ENCODE results near the gene FILIP1L.

The FILIP1L gene

GRCh38 chr3:99984139-99984538 is 130.2 kb downstream of the FILIP1L start:
- intact Hi-C loops (cut with DNase I) = no loop called here
- DNase-seq = no peak

- DNase-seq = no peak
- intact Hi-C loops (cut with DNase I) = no loop called here
Observed at GRCh38 chr3:99982650-99983049, 131.7 kb downstream of the FILIP1L start.

- no peak for DNase-seq
- intact Hi-C loops (cut with DNase I) = no loop called here
Observed at GRCh38 chr3:99981138-99981537, 133.2 kb downstream of the FILIP1L start.

- DNase-seq = no peak
- intact Hi-C loops (cut with DNase I) = no loop called here
Observed at GRCh38 chr3:99980606-99981005, 133.7 kb downstream of the FILIP1L start.

GRCh38 chr3:99978221-99978620 is 136.1 kb downstream of the FILIP1L start:
- DNase-seq = no peak
- intact Hi-C loops (cut with DNase I) = no loop called here

- DNase-seq = no peak
- intact Hi-C loops (cut with DNase I) = no loop called here
Observed at GRCh38 chr3:99976584-99976983, 137.7 kb downstream of the FILIP1L start.

- no peak for DNase-seq
- intact Hi-C loops (cut with DNase I) = no loop called here
Observed at GRCh38 chr3:99974989-99975388, 139.3 kb downstream of the FILIP1L start.

- intact Hi-C loops (cut with DNase I) = no loop called here
- no peak for DNase-seq
Observed at GRCh38 chr3:99972380-99973104, 141.8 kb downstream of the FILIP1L start.

- DNase-seq = no peak
- intact Hi-C loops (cut with DNase I) = no loop called here
Observed at GRCh38 chr3:99971761-99972160, 142.5 kb downstream of the FILIP1L start.

GRCh38 chr3:99970198-99970597 is 144.1 kb downstream of the FILIP1L start:
- DNase-seq = no peak
- intact Hi-C loops (cut with DNase I) = no loop called here

- DNase-seq = no peak
- intact Hi-C loops (cut with DNase I) = no loop called here
Observed at GRCh38 chr3:99969136-99969535, 145.2 kb downstream of the FILIP1L start.

- no peak for DNase-seq
- intact Hi-C loops (cut with DNase I) = no loop called here
Observed at GRCh38 chr3:99967796-99968195, 146.5 kb downstream of the FILIP1L start.

GRCh38 chr3:99966662-99967416 is 147.5 kb downstream of the FILIP1L start:
- DNase-seq = no peak

GRCh38 chr3:99965681-99966408 is 148.5 kb downstream of the FILIP1L start:
- intact Hi-C loops (cut with DNase I) = no loop called here
- no peak for DNase-seq

More at GRCh38 chr3:99966662-99967416, 147.5 kb downstream of the FILIP1L start:
- intact Hi-C loops (cut with DNase I) = no loop called here

- DNase-seq = no peak
- intact Hi-C loops (cut with DNase I) = no loop called here
Observed at GRCh38 chr3:99965077-99965476, 149.2 kb downstream of the FILIP1L start.

- DNase-seq = no peak
- intact Hi-C loops (cut with DNase I) = no loop called here
Observed at GRCh38 chr3:99962703-99963102, 151.6 kb downstream of the FILIP1L start.

- no peak for DNase-seq
- intact Hi-C loops (cut with DNase I) = no loop called here
Observed at GRCh38 chr3:99961756-99962515, 152.4 kb downstream of the FILIP1L start.

- intact Hi-C loops (cut with DNase I) = no loop called here
- DNase-seq = no peak
Observed at GRCh38 chr3:99960941-99961340, 153.4 kb downstream of the FILIP1L start.

- intact Hi-C loops (cut with DNase I) = no loop called here
- DNase-seq = no peak
Observed at GRCh38 chr3:99960123-99960878, 154.0 kb downstream of the FILIP1L start.

All from posterior cingulate gyrus (tissue), 11 donors.